HCT116 (cell line): ENCODE data around the gene STIM1. TPM values are rescaled to one million over a fixed set of nuclear protein-coding genes. Genes with fewer than 3 reads are reported as not detected.

Experiments
- ATAC-seq: fragments of 200-7000 bp; cut with Tn5 transposase; 2 replicates; pipeline ENCODE4 v1.9.1; 2020; ENCODE audit warnings: mild to moderate bottlenecking, moderate library complexity
- BruUV-seq: library from RNA; stranded (reverse); fragments of 400-500 nt; replicated peaks from 2 replicates; lab custom pipeline; 2021; lab: Mats Ljungman, UMichigan
- CTCF ChIA-PET: fragments of 300-600 bp; sonication (Branson Sonifier 250); formaldehyde crosslinking; loops from one replicate; lab custom pipeline; 2021; ENCODE audit warnings: antibody characterized with exemption; lab: Charles Lee
- POLR2A ChIA-PET: fragments of 300-600, 350-600 bp; sonication (Branson Sonifier 250); formaldehyde crosslinking; loops from one replicate; lab custom pipeline; 2021; ENCODE audit warnings: antibody characterized with exemption; lab: Charles Lee
- RAD21 ChIA-PET, 2 experiments: fragments of 300-600 bp; sonication (Branson Sonifier 250); formaldehyde crosslinking; loops; one replicate each; lab custom pipeline; 2023; ENCODE audit warnings: low total read pairs in 2 of 2; ENCODE audit not compliant: uncharacterized antibody in 2 of 2, unreplicated experiment in 2 of 2, low non-redundant PET in 1 of 2; lab: Charles Lee
- DNase-seq: peaks from one replicate; pipeline ENCODE4 v3.0.0-alpha.2; 2010; ENCODE audit warnings: low read depth, low spot score
- H2AFZ ChIP-seq: fragments of 200-600 bp; shearing (Covaris generic), sonication (generic); 2 replicates; pipeline ENCODE4 v1.6.1; 2017; ENCODE audit warnings: low read depth, mixed run types, mixed read lengths, antibody characterized with exemption, low read length; ENCODE audit not compliant: poor library complexity, severe bottlenecking
- H3K27ac ChIP-seq: 2 replicates; pipeline ENCODE4 v1.5.1; 2012; ENCODE audit warnings: low read depth, low read length
- H3K27me3 ChIP-seq: fragments of 200-600 bp; sonication (generic); 2 replicates; pipeline ENCODE4 v1.6.1; 2016; ENCODE audit warnings: mixed run types, low read length, mixed read lengths; ENCODE audit not compliant: insufficient read depth
- H3K36me3 ChIP-seq, 2 experiments: fragments of 200-500 bp in 1 of 2; fragments of 200-600 bp in 1 of 2; sonication (Bioruptor generic) in 1 of 2; sonication (generic) in 1 of 2; 2 replicates each; pipeline versions ENCODE4 v1.5.1 to v1.6.1; 2014 to 2016; ENCODE audit warnings: low read length in 2 of 2, inconsistent platforms in 1 of 2, mixed read lengths in 1 of 2, mixed run types in 1 of 2; ENCODE audit not compliant: insufficient read depth in 2 of 2, control insufficient read depth in 1 of 2
- H3K4me1 ChIP-seq, 2 experiments: fragments of 200-600 bp in 1 of 2; sonication (generic) in 1 of 2; 2 replicates each; pipeline versions ENCODE4 v1.5.1 to v1.6.1; 2012 to 2017; ENCODE audit warnings: low read length in 2 of 2, inconsistent platforms in 1 of 2, mild to moderate bottlenecking in 1 of 2, mixed read lengths in 1 of 2, mixed run types in 1 of 2, moderate library complexity in 1 of 2; ENCODE audit not compliant: insufficient read depth in 2 of 2, control insufficient read depth in 1 of 2
- H3K4me2 ChIP-seq: fragments of 200-600 bp; sonication (generic); 2 replicates; pipeline ENCODE4 v1.6.1; 2017; ENCODE audit warnings: mixed run types, low read length, mixed read lengths
- H3K4me3 ChIP-seq, 2 experiments: fragments of 200-600 bp in 1 of 2; sonication (generic) in 1 of 2; replicated peaks in 1 of 2; 2 replicates each; pipeline ENCODE4 v1.5.1; 2011 to 2016; ENCODE audit warnings: low read length in 2 of 2, control low read depth in 1 of 2, low read depth in 1 of 2, mild to moderate bottlenecking in 1 of 2, mixed read lengths in 1 of 2, mixed run types in 1 of 2
- H3K79me2 ChIP-seq: fragments of 200-600 bp; sonication (generic); 2 replicates; pipeline ENCODE4 v1.6.1; 2017; ENCODE audit warnings: mild to moderate bottlenecking, mixed run types, low read length, moderate library complexity, mixed read lengths; ENCODE audit not compliant: insufficient read depth
- H3K9ac ChIP-seq: fragments of 200-600 bp; sonication (generic); 2 replicates; pipeline ENCODE4 v1.6.1; 2016; ENCODE audit warnings: low read length, mixed read lengths
- H3K9me2 ChIP-seq: fragments of 200-600 bp; sonication (generic), shearing (Covaris generic); 2 replicates; pipeline ENCODE4 v1.6.1; 2017; ENCODE audit warnings: mixed run types, mild to moderate bottlenecking, moderate library complexity; ENCODE audit not compliant: insufficient read depth
- H3K9me3 ChIP-seq, 2 experiments: fragments of 200-500 bp in 1 of 2; fragments of 200-600 bp in 1 of 2; sonication (Bioruptor generic) in 1 of 2; sonication (generic) in 1 of 2; 2 replicates each; pipeline ENCODE4 v1.6.1; 2014 to 2017; ENCODE audit warnings: low read length in 2 of 2, mixed read lengths in 2 of 2, inconsistent platforms in 1 of 2, low read depth in 1 of 2, mild to moderate bottlenecking in 1 of 2, mixed run types in 1 of 2, moderate library complexity in 1 of 2; ENCODE audit not compliant: control insufficient read depth in 1 of 2, insufficient read depth in 1 of 2
- H4K20me1 ChIP-seq: fragments of 200-600 bp; sonication (generic), shearing (Covaris generic); 2 replicates; pipeline ENCODE4 v1.6.1; 2017; ENCODE audit warnings: mixed run types, mild to moderate bottlenecking, moderate library complexity; ENCODE audit not compliant: insufficient read depth
- ATF3 ChIP-seq: IDR thresholded peaks from 2 replicates; pipeline ENCODE4 v1.6.1; 2012
- CBX3 ChIP-seq: IDR thresholded peaks from 2 replicates; pipeline ENCODE4 v1.6.1; 2012; ENCODE audit warnings: low read depth
- CEBPB ChIP-seq: IDR thresholded peaks from 2 replicates; pipeline ENCODE4 v1.6.1; 2012; ENCODE audit warnings: low read depth
- EZH2phosphoT487 ChIP-seq: fragments of 200-600 bp; IDR thresholded peaks from 2 replicates; pipeline ENCODE4 v1.6.1; 2018; ENCODE audit warnings: antibody characterized with exemption, borderline replicate concordance
- FOSL1 ChIP-seq: IDR thresholded peaks from 2 replicates; pipeline ENCODE4 v1.6.1; 2012; ENCODE audit warnings: low read depth
- JUND ChIP-seq: IDR thresholded peaks from 2 replicates; pipeline ENCODE4 v1.6.1; 2012
- POLR2A ChIP-seq: IDR thresholded peaks from 2 replicates; pipeline ENCODE4 v1.7.0; 2011; ENCODE audit warnings: borderline replicate concordance; ENCODE audit not compliant: insufficient read depth, insufficient read length; ENCODE audit errors: extremely low read depth
- POLR2AphosphoS5 ChIP-seq: IDR thresholded peaks from 2 replicates; pipeline ENCODE4 v1.6.1; 2011; ENCODE audit warnings: mild to moderate bottlenecking, low read depth, low read length, moderate library complexity
- RAD21 ChIP-seq: IDR thresholded peaks from 2 replicates; pipeline ENCODE4 v1.6.1; 2012; ENCODE audit warnings: low read depth, mild to moderate bottlenecking
- SRF ChIP-seq: IDR thresholded peaks from 2 replicates; pipeline ENCODE4 v1.6.1; 2012; ENCODE audit warnings: low read depth
- YY1 ChIP-seq: IDR thresholded peaks from 2 replicates; pipeline ENCODE4 v1.6.1; 2011; ENCODE audit warnings: low read length, low read depth, moderate library complexity, mild to moderate bottlenecking; ENCODE audit not compliant: insufficient replicate concordance; ENCODE audit errors: extremely low read depth
- ZFX ChIP-seq: fragments of 450-650 bp; IDR thresholded peaks from 2 replicates; pipeline ENCODE4 v1.6.1; 2017
- ZNF274 ChIP-seq: fragments of 200-500 bp; sonication (Bioruptor generic); IDR thresholded peaks from 2 replicates; pipeline ENCODE4 v1.6.1; 2014; ENCODE audit warnings: mild to moderate bottlenecking, low read depth, low read length, inconsistent platforms
- intact Hi-C: fragments of 100-400 bp; cut with micrococcal nuclease; formaldehyde crosslinking; loops from 2 replicates; pipeline ENCODE4 v1.10.0; 2022
- total RNA-seq: library from RNA; stranded (reverse); gene quantifications from one replicate; pipeline ENCODE4 v1.2.1, GENCODE V29; 2021; ENCODE audit not compliant: unreplicated experiment
- TF ChIP-seq, protein P1 (sequence below): IDR thresholded peaks from 2 replicates; pipeline ENCODE4 v1.6.1; 2012; ENCODE audit warnings: low read depth
- TF ChIP-seq, protein P2 (sequence below): IDR thresholded peaks from 2 replicates; pipeline ENCODE4 v1.6.1; 2012

The STIM1 gene
- total RNA-seq, 1 experiment from 2014 or later, result 22.3 TPM

- TF ChIP-seq, protein P1, sequence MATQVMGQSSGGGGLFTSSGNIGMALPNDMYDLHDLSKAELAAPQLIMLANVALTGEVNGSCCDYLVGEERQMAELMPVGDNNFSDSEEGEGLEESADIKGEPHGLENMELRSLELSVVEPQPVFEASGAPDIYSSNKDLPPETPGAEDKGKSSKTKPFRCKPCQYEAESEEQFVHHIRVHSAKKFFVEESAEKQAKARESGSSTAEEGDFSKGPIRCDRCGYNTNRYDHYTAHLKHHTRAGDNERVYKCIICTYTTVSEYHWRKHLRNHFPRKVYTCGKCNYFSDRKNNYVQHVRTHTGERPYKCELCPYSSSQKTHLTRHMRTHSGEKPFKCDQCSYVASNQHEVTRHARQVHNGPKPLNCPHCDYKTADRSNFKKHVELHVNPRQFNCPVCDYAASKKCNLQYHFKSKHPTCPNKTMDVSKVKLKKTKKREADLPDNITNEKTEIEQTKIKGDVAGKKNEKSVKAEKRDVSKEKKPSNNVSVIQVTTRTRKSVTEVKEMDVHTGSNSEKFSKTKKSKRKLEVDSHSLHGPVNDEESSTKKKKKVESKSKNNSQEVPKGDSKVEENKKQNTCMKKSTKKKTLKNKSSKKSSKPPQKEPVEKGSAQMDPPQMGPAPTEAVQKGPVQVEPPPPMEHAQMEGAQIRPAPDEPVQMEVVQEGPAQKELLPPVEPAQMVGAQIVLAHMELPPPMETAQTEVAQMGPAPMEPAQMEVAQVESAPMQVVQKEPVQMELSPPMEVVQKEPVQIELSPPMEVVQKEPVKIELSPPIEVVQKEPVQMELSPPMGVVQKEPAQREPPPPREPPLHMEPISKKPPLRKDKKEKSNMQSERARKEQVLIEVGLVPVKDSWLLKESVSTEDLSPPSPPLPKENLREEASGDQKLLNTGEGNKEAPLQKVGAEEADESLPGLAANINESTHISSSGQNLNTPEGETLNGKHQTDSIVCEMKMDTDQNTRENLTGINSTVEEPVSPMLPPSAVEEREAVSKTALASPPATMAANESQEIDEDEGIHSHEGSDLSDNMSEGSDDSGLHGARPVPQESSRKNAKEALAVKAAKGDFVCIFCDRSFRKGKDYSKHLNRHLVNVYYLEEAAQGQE, result no peak
- TF ChIP-seq FOSL1 (no peak), ZFX (no peak), RAD21 (no peak), JUND (no peak), CBX3 (no peak)
Measured at GRCh38 chr11:4076774-4077173, 221.3 kb downstream of the STIM1 start (continued).

DNA sequence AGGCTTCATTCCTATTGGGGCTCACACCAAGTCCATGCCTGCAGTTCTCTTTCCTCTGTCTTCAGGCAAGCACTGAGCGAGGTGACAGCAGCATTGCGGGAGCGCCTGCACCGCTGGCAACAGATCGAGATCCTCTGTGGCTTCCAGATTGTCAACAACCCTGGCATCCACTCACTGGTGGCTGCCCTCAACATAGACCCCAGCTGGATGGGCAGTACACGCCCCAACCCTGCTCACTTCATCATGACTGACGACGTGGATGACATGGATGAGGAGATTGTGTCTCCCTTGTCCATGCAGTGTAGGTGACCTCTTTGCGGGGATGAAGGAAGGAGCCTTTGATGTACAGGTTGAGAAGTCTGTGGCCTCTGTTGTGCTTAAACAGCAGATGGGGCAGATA, 227.7 kb downstream of the STIM1 start:
- TF ChIP-seq, protein P2, sequence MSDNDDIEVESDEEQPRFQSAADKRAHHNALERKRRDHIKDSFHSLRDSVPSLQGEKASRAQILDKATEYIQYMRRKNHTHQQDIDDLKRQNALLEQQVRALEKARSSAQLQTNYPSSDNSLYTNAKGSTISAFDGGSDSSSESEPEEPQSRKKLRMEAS, result no peak
- TF ChIP-seq EZH2phosphoT487, result no peak
- TF ChIP-seq POLR2AphosphoS5, result no peak
- TF ChIP-seq SRF, result no peak
- TF ChIP-seq ATF3, result no peak
- TF ChIP-seq CBX3, result no peak
- no peak for TF ChIP-seq POLR2A
- no peak for TF ChIP-seq ZNF274
- no peak for TF ChIP-seq CEBPB
- no peak for TF ChIP-seq JUND
- no peak for TF ChIP-seq YY1
- TF ChIP-seq FOSL1, result no peak
- no TSS peak for BruUV-seq
- Histone ChIP-seq H3K4me2 (no peak overlapping the region), H3K9me3 (no peaks in the 10 kb centered on the region), H3K79me2 (no peaks in the 10 kb centered on the region), H3K4me3 (no peak overlapping the region), H2AFZ (no peak overlapping the region), H3K9ac (no peak overlapping the region), H3K9me2 (no peaks in the 10 kb centered on the region), H3K4me1 (no peaks in the 10 kb centered on the region), H3K27me3 (no peaks in the 10 kb centered on the region), H3K36me3 (no peaks in the 10 kb centered on the region), H4K20me1 (no peaks in the 10 kb centered on the region), H3K27ac (no peak overlapping the region)
- no peak for DNase-seq
- ChIA-PET POLR2A (no interaction called here), RAD21 (no interaction called here), CTCF (interaction anchor here (2.6 kb wide), 1 partner anchor 10 kb away, joined by 11 read pairs; no protein-coding TSS in a partner anchor)
- intact Hi-C loops, result no loop called here
- no peak for ATAC-seq
